GM21515 (cell line): ENCODE results near the gene MYO5C.

ENCODE experiments used
- ATAC-seq: cut with Tn5 transposase; IDR thresholded peaks from one replicate; pipeline ENCODE4 v1.9.1; 2021; ENCODE audit not compliant: unreplicated experiment

MYO5C gene

DNA sequence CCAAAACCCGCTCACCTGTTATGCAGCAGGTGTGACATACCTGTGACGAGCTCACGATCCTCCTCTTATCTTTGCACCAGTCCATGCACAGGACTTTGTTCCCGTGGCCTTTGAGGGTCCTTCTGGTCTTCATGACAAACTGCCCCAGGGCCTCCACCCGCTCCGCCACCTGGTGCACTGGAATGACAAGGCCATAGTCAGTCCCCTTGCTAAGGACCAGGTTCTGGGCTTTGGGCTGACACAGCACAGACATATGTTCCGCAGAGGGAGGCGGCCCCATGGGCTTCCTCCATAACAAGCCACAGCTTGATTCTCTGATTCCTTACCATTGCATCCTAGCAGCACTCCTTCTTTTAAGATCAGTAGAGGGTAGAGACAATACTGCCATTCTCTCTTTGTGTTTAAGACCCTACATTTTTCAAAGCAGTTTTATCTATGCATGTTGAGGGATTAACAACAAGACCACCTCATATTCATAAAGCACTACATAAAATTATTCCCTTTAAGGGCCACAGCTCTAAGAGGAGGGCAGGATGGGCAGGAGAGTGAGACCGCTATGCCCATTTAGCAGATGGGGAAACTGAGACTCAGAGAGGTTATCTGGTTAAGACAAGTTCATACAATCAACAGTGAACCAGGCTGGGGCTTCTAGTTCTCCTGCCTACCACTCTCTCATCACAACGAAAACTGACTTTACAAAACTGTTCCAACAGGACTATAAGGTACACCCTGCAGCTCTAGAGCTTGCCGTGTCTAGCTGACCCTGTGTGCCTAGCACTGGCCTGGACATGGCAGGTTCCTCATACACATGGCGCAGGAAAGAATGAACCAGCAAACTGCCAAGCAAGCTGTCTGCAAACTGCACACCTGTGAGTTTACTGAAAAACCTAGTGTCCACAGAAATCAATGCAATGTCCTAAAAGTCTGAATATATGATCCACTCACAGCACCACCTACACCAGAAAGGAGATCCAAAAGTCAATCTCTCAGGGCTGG is 141.4 kb downstream of the MYO5C start:
- no peak for ATAC-seq

GRCh38 chr15:52151353-52151752 is 144.3 kb downstream of the MYO5C start:
- no peak for ATAC-seq

GRCh38 chr15:52150871-52151270 is 144.7 kb downstream of the MYO5C start:
- ATAC-seq = no peak

DNA sequence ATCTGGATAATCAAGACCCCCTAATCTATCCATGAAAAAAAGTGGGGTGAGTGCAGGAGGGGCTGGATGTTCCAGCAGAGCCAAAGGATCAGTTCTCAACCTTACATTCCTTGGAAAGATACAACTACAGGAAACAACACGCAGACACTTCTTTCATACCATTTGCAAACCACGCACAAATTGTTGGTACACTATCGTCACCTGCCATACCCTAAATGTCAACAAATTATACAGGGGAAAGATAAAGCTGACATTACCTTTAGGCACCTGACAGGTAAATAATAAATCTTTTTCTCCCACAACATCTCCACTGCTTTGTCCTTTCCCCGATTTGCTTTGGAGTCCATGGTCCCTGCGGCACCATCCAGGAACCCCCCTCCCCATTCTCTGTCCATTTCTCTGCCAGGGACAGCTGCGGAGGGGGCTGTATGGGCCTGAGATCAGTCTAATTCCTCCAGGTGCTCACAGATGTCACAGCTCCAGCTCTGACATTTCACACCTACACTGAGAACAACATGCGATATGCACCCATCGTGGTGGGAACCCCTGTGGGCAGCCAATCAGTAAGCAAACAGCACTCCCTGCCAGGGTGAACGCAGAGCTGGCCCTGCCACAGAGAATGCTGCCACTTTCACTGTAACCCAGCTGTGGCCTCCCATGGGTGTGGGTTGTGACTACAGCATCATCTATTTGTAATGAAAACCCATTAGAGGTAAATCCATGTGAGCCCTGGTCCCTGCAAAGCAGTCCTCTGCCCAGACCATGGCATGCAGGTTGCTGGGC is 145.4 kb downstream of the MYO5C start:
- no peak for ATAC-seq

GRCh38 chr15:52148403-52148802 is 147.2 kb downstream of the MYO5C start:
- no peak for ATAC-seq

- ATAC-seq = no peak
These were observed 148.8 kb downstream of the MYO5C start for GRCh38 chr15:52146776-52147175.

GRCh38 chr15:52146261-52146660 is 149.3 kb downstream of the MYO5C start:
- ATAC-seq = no peak

- no peak for ATAC-seq
These were observed 150.9 kb downstream of the MYO5C start for GRCh38 chr15:52144656-52145178.

GRCh38 chr15:52143873-52144272 is 151.7 kb downstream of the MYO5C start:
- no peak for ATAC-seq
